Fibroblast of villous mesenchyme (primary cell): ENCODE results near the gene ARHGAP21. TPM values are rescaled to one million over a fixed set of nuclear protein-coding genes. Genes with fewer than 3 reads are reported as not detected.

Experiments
- DNase-seq: peaks from one replicate; pipeline ENCODE4 v3.0.0-alpha.2; 2010; ENCODE audit warnings: low read depth
- H3K4me3 ChIP-seq: 2 replicates; pipeline ENCODE4 v1.5.1; 2011; ENCODE audit warnings: low read depth, mild to moderate bottlenecking, low read length
- total RNA-seq: library from RNA; depleted of rRNA; stranded (reverse); fragments of >200 nt; gene quantifications from 2 replicates; pipeline ENCODE4 v1.2.3, GENCODE V29; 2012
- TF ChIP-seq, protein P1 (sequence below): IDR thresholded peaks from 2 replicates; pipeline ENCODE4 v1.5.1; 2012; ENCODE audit warnings: low read depth, mild to moderate bottlenecking, low read length; ENCODE audit not compliant: insufficient read depth

Gene ARHGAP21
- total RNA-seq, 1 donor: 136 TPM

DNA sequence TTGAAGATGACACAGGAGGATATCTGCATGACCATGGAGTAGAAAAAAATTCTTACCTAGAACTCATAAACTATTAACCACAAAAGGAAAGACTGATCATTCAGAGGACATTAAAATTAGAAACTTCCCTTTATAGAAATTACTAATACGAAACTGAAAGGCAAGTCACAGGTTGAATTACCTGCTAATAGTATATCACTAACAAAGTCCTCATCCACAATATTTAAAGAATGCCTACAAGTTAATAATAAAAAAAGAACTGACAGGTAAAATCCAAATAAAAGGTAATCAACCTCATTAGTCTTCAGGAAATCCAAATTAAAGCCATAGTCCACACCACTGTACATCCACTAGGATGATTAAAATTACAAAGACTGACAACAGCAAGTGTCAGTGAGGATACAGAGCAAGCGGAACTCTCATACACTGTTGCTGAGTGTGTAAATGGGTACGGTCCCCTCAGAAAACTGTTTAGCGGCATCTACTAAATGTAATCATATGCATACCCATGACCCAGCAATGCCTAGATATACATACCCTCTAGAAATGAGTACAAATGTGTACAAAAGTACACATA, 71.2 kb downstream of the ARHGAP21 start:
- no peak for DNase-seq
- TF ChIP-seq, protein P1, sequence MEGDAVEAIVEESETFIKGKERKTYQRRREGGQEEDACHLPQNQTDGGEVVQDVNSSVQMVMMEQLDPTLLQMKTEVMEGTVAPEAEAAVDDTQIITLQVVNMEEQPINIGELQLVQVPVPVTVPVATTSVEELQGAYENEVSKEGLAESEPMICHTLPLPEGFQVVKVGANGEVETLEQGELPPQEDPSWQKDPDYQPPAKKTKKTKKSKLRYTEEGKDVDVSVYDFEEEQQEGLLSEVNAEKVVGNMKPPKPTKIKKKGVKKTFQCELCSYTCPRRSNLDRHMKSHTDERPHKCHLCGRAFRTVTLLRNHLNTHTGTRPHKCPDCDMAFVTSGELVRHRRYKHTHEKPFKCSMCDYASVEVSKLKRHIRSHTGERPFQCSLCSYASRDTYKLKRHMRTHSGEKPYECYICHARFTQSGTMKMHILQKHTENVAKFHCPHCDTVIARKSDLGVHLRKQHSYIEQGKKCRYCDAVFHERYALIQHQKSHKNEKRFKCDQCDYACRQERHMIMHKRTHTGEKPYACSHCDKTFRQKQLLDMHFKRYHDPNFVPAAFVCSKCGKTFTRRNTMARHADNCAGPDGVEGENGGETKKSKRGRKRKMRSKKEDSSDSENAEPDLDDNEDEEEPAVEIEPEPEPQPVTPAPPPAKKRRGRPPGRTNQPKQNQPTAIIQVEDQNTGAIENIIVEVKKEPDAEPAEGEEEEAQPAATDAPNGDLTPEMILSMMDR: no peak

DNA sequence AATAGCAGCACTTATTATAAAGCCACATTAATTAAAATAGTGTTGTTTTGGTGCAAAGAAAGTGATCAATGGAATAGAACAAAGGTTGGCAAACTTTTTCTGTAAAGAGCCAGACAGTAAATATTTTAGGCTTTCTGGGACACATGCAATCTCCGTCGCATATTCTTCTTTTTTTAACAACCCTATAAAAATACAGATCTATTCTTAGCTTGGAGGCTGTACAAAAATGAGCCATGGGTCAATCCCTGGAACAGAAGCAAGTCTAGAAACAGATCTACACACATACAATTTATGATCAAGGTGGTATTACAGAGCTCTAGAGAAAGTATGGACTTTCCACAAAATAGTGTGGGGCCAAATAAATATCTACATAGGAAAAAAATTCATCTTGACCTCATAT, 71.8 kb downstream of the ARHGAP21 start:
- H3K4me3 ChIP-seq: no peak overlapping the region
- TF ChIP-seq, protein P1: no peak
- no peak for DNase-seq

More for the DNA sequence above, 71.2 kb downstream of the ARHGAP21 start:
- no peak overlapping the region for H3K4me3 ChIP-seq

DNA sequence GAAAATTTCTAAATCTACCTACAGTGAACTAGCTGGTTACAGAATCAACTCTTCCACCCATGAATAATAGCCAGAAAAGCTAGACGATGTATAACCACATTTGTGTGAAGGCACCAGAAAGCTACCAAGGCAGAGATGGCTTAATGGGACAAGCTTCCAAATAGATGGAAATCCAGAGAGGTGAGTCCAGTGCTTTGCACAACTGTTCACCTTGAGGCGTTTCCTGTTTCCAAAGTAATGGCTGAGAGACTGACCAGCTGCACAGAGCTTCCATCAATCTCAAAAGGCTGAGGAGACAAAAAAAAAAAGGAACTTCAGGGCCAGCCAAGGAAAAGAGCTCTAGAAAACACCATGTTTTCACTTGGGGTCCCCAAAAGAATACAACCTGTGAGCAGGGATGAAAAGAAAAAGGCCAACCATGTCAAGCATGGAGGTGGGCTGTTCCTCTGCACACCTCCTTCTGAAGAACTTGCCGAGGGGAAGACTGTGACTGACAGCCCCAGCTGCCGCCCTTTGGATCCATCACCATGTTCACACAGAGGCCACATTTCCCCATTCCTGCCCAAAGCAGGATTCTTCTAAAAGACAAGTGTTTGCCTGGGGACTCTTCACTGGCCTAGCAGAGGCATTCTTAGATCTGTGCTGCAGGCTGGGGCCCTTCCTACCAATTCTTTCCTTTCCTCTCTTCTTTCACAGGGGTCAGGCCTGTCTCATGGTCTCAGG, 72.9 kb downstream of the ARHGAP21 start:
- no peak overlapping the region for H3K4me3 ChIP-seq
- TF ChIP-seq, protein P1: no peak
- DNase-seq: no peak

DNA sequence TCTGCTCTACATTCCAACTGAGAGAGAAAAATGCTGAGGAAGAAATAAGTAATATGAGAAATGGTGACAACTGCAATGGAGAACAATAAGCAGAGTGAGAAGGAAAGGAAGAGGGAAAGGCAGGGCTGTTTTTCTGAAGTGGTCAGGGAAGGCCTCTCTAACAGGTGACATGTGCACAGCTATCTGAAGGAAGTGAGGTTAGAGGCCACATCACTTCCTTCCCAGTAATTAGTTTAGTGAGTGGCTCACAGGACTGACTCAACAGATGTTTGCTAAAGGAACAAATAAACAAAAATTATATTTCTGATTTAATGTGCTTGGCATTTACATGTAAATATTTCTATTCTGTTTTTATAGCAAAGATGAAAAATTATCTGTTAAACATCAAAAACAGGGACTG, 77.9 kb downstream of the ARHGAP21 start:
- TF ChIP-seq, protein P1: no peak
- DNase-seq: peak; percentile 53

DNA sequence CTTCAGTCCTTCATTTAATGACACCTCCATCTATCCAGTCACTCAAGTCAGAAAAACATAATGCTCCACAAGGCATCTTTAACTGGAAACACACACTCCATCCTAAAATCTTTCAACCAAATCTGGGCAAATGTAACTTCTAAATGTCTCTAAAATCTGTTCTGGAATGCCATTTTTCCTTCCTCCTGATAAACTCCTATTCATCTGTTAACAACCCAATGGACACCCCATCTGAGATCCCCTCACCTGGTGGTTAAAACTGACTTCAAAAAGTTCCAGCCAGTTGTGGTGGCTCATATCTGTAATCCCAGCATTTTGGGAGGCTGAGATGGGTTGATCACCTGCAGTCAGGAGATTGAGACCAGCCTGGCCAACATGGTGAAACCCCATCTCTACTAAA, 78.7 kb downstream of the ARHGAP21 start:
- TF ChIP-seq, protein P1: no peak
- DNase-seq: no peak
- no peak overlapping the region for H3K4me3 ChIP-seq

More for the DNA sequence above, 77.9 kb downstream of the ARHGAP21 start:
- no peak overlapping the region for H3K4me3 ChIP-seq

DNA sequence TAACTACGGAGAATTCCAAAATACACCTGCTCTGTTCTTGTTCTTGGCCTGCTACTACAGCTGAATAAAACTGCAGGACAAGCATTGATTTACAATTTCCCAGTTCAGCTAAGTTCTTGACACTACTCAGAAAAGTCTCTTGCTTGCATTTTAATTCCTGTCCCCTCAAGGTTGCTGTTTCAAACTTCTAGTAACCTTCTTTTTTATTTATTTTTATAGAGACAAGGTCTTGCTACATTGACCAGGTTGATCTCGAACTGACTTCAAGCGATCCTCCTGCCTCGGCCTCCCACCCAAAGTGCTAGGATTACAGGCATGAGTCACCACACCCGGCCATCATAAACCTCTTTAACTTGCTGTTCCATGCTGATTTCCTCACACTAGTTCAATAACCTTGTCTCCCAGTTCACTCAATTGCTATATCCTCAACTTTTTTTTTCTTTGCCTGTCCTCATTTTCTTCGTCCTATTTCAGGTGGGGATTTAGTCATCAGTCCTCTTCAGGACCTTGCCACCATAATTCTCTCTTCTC, 79.9 kb downstream of the ARHGAP21 start:
- no peak for DNase-seq
- TF ChIP-seq, protein P1: no peak
- no peak overlapping the region for H3K4me3 ChIP-seq
